GM19372 (cell line): Measurements from ENCODE around the gene ZSWIM3.
"Not testable (repeated sequence)": the region's sequence is repeated elsewhere in the genome, so short reads cannot be mapped to it uniquely, and the experiment has no call there.

ENCODE experiments used
- ATAC-seq: cut with Tn5 transposase; IDR thresholded peaks from one replicate; pipeline ENCODE4 v1.9.1; 2021; ENCODE audit warnings: mild to moderate bottlenecking, low read depth, moderate library complexity; ENCODE audit not compliant: unreplicated experiment

ZSWIM3 gene

GRCh38 chr20:45857114-45857881, at the start of gene ZSWIM3, which contains the start of gene ACOT8:
TSS of gene ZSWIM3 (plus strand) at chr20:45857614. CDS start at chr20:45857826, 212 bp downstream.
TSS of gene ACOT8 (minus strand) at chr20:45857392. CDS start at chr20:45857315, 77 bp downstream.
- peak; percentile 97 for ATAC-seq

GRCh38 chr20:45810191-45810970, 47.0 kb upstream of the ZSWIM3 start:
- ATAC-seq = no peak

- peak; percentile 99 for ATAC-seq
Measured at GRCh38 chr20:45812157-45813005, 45.0 kb upstream of the ZSWIM3 start, which contains the start of gene UBE2C. TSS of gene UBE2C (plus strand) at chr20:45812644. CDS start at chr20:45812696, 52 bp downstream.

GRCh38 chr20:45813006-45813340, 44.4 kb upstream of the ZSWIM3 start:
- no peak for ATAC-seq

GRCh38 chr20:45813489-45813888, 43.9 kb upstream of the ZSWIM3 start:
- ATAC-seq = no peak

GRCh38 chr20:45814314-45814713, 43.1 kb upstream of the ZSWIM3 start:
- ATAC-seq = no peak

- no peak for ATAC-seq
Measured at GRCh38 chr20:45816951-45817350, 40.5 kb upstream of the ZSWIM3 start.

- no peak for ATAC-seq
Measured at GRCh38 chr20:45817376-45818194, 39.8 kb upstream of the ZSWIM3 start.

GRCh38 chr20:45818239-45818638, 39.2 kb upstream of the ZSWIM3 start:
- no peak for ATAC-seq

- ATAC-seq = no peak
Measured at GRCh38 chr20:45819466-45819865, 37.9 kb upstream of the ZSWIM3 start.

- no peak for ATAC-seq
Measured at GRCh38 chr20:45821947-45822346, 35.5 kb upstream of the ZSWIM3 start.

GRCh38 chr20:45822857-45823256, 34.6 kb upstream of the ZSWIM3 start:
- ATAC-seq = no peak

GRCh38 chr20:45823949-45824835, 33.2 kb upstream of the ZSWIM3 start:
- ATAC-seq = no peak

GRCh38 chr20:45826381-45827019, 30.9 kb upstream of the ZSWIM3 start:
- ATAC-seq = no peak

GRCh38 chr20:45827030-45827652, 30.3 kb upstream of the ZSWIM3 start, which contains the start of gene TNNC2:
TSS of gene TNNC2 (minus strand) at chr20:45827312. CDS start at chr20:45827248, 64 bp downstream.
- no peak for ATAC-seq

- ATAC-seq = no peak
Measured at GRCh38 chr20:45827712-45828111, 29.7 kb upstream of the ZSWIM3 start.

- ATAC-seq = no peak
Measured at GRCh38 chr20:45828589-45828988, 28.8 kb upstream of the ZSWIM3 start.

GRCh38 chr20:45829673-45830106, 27.7 kb upstream of the ZSWIM3 start:
- not testable (repeated sequence) for ATAC-seq
